Mammary epithelial cell (primary cell): ENCODE data around the gene SORCS3.

Source experiments
- CTCF ChIP-seq, 2 donors: IDR thresholded peaks in 1 of 2; conservative IDR thresholded peaks in 1 of 2; 2 replicates each; pipeline ENCODE4 v1.5.1; 2011 to 2012; ENCODE audit warnings: inconsistent platforms in 2 of 2, low read length in 2 of 2, mild to moderate bottlenecking in 2 of 2, control low read depth in 1 of 2, low read depth in 1 of 2; ENCODE audit not compliant: insufficient read depth in 1 of 2; ENCODE audit errors: extremely low read depth in 1 of 2
- EZH2 ChIP-seq: IDR thresholded peaks from 2 replicates; pipeline ENCODE4 v1.6.1; 2012; ENCODE audit warnings: low read length, inconsistent platforms, borderline replicate concordance

- no peak for TF ChIP-seq CTCF (conservative IDR thresholded peaks at IDR 0.05 in 1 of 2, IDR thresholded peaks at IDR 0.05 in 1 of 2; ENCODE audit: extremely low read depth in 1 of 2, insufficient read depth in 1 of 2, low read depth in 1 of 2, low read length in 2 of 2)
- no peak for TF ChIP-seq EZH2
These were observed 190.2 kb downstream of the SORCS3 start for GRCh38 chr10:104831272-104831671.
